ENCODE data around the gene CHN1.

The CHN1 gene

DNA sequence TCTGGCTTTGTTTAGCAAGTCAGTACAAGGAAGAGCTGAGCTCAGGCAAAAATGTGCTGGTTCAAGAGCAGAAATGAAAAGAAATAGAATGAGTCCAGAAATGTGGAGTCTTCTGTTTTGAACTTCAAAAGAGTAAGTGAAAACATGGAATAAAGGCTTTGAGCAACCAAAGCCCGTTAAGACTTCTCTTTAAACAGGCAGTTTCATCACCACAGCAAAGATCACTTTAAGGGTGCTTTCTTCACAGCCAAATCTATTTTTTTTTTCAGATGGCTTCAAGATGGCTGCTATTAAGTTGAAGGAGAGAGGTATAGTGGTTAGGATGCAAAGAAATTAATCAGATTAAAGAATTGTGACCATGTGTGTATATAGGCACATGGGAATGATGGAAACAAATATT, 238.9 kb downstream of the CHN1 start:
- no peak for DNase-seq (ENCODE audit: low read depth)

DNA sequence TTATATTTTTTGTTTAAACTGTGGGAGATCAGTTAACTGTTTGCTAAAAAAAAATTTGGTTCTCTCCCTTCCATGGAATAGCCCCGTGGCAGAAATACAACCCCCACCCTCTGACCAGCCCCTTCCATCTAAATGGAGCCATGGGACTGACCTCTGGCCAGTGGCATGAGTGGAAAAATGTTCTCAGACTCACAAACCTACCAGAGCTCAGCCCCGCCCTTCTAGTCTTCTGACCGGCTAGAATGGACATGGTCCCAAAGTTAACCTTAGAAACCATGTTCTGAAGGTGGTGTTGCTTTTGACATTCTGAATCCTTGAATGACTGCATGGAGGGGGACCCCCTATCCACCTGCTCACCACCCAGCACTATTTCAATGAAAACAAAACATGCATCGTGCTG, 239.6 kb downstream of the CHN1 start:
- DNase-seq (ENCODE audit: low read depth) = no peak

DNA sequence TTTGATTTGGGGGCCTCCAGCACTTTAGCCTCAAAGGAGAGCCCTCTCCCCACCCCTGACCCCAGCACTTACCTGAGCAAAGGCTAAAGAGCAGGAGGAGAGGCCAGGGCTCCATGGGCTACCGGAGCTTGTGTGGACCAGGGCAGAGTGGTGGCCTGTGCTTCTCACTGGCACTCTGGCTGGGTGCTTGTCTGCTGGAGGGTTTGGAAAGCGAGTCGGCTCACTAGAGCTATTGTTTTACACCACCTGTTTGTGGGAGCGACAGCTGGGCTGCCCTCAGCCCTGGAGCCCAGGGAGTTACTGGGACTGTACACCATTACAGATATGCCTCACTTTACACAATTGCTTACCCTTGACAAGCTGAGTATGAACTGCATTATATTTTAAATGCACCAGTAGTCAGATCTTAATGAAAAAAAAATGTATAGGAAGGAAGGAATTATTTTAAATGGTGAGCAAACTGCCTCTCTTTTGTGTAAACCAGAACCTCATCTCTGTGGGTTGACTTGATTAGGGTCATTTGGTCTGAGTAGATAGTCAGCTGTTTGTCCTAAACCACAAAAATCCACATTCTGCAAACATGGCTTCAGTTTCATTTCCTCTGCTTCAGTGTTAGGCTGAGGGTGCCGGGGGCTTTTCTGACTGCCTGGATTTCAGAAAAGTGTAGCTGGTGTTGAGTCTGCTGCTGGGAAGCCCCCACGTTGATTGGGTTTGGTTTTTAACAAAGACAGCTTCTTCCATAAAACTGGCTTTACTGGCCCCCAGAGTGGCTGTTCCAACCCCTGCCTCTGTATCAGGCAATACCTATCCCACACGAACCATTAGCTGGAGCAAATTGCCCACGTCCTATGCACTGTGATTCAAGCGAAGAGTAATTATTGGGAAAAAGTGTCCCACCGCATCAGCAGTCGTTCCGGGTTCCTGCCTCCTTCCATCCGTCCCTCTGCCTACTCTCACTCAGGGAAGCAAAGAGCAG, 240.6 kb downstream of the CHN1 start, which contains the start of gene CHRNA1:
CHRNA1 (minus strand) TSS at position 193 of the 976 bp plus-strand sequence; CDS start at position 115, 78 bp downstream.
- DNase-seq (ENCODE audit: low read depth) = no peak

DNA sequence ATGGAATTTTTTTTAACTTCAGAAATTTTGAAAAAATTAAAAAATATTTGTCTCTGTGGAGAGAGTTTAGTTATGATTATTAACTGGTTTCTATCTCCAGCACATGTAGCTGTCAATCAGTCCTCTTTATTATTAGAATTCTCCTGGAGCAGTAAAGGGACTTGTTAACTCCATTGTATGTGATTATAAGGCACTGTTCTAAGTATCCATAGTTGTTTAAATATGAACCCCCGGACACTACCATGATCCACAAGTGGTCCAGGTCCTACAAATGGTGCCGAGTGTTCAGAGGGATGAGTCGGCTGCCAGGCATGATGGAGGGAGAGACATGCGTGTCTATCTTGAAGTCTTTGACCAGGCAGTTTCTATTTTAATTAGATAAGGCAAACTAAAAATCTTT, 241.4 kb downstream of the CHN1 start:
- no peak for DNase-seq (ENCODE audit: low read depth)

DNA sequence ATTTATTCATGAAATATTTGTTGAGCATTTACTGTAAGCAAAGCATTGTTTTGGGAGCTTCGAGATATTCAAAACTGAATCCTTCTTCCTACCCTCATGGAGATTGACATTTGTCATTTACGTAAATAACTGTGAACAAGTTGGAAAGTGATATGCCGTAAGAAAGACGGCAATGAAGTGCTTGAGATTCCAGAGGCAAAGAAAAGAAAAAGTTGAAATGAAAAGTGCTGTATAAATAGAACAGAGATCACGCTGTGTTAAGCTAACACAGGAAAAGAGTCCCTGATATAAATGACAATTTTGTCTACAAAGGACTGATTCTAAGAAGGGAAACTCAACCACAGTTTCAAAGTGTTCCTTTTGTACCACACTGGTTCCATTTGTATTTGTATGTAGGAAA, 242.7 kb downstream of the CHN1 start:
- DNase-seq (ENCODE audit: low read depth) = no peak

DNA sequence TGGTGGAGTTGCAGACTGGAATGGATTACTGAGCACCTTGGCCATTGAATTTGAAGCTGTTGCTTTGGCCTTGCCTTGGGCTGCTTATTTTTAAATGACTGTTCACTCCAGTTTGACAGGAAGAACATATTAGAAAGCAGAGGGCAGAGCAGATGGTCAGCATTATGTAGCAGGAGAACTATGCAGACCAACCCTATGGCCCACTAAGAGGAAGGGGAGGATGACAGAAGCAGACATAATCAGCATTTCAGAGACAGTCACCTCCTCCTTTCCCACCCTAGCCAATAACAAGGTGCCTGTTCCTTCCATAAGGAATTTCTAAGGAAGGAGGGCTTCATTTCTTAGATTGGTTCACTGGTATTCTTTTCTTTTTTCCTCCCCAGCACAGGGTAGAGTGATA, 243.3 kb downstream of the CHN1 start:
- DNase-seq (ENCODE audit: low read depth) = no peak

DNA sequence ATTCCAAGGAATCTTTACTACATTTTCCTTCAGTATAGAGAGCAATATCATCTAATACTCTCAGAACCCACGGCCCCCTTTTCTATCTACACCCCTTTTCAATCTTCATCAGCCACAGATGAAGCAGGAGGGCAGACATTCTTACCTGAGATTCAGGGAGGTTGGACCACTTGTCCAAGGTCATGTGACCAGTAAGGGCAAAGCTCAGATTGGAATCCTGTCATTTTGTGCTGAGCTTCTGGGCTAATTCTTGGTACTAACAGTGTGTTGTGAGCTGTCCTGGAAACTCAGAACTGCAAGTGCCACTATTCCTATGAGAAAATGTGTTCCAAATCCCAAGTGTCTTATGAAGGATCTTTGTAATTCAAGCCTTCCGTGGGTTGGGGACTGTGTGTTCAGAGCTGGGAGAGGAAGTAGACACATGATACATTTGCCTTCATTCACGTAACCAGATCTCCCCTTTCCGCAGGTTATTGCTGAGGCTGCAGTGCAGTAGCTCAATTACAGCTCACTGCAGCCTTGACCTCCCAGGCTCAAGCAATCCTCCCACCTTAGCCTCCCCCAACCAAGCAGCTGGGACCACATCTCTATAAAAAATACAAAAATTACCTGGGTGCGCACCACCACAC, 244.2 kb downstream of the CHN1 start:
- no peak for DNase-seq (ENCODE audit: low read depth)

DNA sequence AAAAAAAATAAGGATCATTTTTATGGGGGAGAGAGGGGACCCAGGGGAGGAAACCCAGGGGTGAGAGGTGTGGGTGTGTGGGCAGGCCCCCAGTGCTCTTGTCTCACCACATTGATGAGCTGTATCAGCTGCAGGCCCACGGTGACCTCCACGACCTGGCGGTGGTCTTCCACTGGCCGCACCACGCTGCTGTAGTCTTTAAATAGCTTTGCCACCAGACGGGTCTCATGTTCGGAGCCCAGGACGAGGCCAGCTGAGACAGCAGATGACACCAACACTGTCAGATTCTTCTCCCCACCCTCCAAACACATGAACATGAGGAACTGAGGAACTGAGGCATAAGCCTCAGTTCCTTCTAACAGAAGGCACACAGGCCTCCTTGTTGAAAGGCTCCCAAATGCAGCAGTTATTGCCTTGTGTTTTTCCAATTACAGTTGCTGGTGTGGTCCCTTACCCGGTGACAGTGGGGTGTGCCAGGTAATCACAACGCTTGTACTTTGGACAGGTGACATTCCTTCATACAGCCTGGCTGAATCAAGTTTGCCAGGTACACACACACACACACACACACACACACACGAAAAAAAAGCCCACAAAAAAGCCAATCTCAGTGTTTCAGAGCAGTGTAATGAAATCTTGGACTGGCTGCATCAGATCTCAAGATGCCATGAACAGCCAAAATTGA, 245.7 kb downstream of the CHN1 start:
- DNase-seq (ENCODE audit: low read depth) = no peak

DNA sequence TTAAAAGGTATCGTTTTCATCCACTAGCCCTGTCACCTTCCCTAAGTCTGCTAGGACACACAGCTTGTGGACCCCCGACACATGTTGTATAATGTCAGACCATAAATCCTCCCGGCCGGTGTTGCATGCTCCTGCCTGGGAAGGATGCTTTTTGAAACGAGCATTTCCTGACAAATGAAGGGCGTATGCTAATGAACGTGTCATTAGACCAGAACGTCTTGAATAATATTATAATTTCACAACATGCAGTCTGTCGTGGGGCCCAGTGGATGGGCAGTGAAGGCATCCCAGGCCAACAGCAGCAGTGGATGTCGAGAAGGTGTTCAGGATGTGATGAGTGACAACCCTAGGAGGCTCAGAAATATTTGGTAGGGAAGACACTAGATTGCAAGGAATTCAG, 248.4 kb downstream of the CHN1 start:
- no peak for DNase-seq (ENCODE audit: low read depth)

DNA sequence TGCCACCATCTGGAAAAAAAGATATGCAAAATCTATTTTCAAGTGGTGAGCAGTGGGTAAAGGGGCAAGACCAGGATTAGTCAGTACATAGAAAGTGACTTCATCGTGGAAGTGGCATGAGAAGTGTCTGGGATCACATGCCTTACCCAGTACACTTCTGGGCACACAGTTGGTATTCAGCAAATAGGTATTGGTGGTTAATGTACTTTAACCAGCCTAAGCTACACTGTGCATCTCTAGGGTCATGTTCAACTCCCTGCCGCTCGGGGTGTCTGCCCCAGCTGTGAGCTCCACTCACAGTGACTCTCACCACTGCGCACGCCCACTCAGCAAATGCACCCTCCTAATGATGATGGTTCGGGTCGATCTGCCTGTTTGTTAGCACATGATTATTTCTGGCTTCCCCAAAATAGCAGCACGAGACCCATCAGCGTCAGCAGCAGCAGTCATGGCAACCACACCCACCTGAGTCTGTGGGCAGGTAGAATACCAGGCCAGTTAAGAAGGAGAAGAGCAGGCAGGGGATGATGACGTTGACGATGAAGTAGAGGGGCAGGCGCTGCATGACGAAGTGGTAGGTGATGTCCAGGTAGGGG, 252.0 kb downstream of the CHN1 start:
- no peak for DNase-seq (ENCODE audit: low read depth)

DNA sequence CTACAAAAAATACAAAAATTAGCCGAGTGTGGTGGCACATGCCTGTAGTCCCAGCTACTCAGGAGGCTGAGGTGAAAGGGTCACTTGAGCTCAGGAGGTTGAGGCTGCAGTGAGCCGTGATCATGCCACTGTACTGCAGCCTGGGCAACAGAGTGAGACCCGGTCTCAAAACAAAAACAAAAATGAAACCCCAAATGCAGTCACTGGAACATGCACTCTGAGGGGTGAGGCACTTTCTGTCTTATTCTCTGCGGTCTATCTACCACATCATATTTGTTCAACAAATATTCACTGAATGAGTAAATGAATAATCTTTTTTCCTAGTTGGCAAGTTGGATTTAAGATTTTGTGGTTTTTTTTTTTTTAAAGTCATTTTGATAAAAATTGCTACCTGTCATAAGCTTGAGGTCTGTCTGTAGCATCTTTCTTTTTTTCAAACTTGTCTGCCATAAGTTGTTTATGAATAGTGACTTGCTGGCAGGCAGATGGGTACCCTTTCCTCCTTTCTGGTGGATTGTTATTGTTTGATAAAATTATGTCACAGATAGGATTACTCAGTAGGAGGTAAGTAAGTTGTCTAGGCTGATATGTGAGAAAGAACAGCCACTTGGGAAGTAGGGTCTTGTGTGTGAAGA, 252.7 kb downstream of the CHN1 start:
- DNase-seq (ENCODE audit: low read depth) = no peak

DNA sequence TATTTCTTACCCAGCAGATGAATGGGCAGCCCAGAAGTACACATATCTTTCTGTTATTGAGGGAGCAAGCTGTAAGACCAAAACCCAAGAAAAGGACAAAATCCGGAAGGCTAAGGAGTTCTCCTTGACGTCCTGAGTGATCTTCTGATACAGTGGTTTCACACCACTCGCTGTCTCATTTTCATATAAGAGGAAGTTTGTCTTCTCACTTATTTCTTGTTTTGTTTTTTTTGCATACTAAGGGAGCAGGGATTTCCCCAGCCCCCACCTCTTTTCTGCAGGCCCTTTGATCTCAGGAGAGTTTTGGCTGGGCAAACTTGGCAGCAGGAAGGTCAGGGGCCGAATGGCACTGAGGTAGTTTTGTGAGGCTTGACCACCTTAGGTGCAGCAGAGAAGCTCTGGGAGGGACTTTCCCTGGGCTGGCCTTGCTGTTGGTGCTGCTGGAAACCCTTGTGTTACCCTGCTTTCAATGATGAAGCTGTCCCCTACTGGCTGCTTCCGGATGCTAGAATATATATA, 254.2 kb downstream of the CHN1 start:
- DNase-seq (ENCODE audit: low read depth) = no peak

DNA sequence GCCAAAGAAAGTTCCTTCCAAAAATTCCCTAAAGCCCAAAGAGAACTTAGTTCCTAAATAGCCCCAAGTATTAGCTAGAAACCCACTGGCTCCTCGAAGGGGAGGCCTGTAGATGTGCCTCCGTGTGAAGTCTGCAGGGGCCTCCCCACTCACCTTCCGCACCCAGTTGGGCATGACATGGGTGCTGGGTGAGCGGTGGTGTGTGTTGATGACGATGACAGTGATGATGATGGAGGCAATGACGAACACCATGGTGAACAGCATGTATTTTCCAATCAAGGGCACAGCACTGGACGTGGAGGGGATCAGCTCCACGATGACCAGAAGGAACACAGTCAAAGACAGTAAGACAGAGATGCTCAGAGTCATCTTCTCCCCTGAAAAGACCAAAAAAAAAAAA, 255.4 kb downstream of the CHN1 start:
- no peak for DNase-seq (ENCODE audit: low read depth)

DNA sequence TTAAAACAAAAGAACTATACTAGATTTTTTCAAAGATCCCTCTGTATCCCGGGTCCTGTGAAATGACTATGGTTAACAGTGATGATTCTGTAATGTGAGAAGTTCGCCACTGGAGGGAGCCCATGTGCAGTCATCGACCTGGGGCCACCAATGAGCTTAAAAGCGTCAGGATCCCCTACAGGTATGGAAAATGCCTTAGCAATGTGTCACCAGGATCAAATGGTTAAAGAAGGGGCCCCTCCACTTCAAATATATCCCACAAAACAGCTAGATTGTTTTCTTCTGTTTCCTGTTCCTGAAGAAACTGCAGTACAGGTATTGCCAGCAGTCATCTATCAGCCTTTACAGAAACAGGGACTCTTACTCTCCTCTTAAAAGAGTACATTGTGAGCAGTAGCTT, 256.2 kb downstream of the CHN1 start:
- no peak for DNase-seq (ENCODE audit: low read depth)

All from GM04503 (cell line).